ENCODE data around the gene ZBTB7C. TPM values are rescaled to one million over a fixed set of nuclear protein-coding genes. Genes with fewer than 3 reads are reported as not detected.

Gene ZBTB7C
- total and polyA plus RNA-seq, 2 of the 8 experiments (the other 6 are each of a cell fraction or from before 2014, with no cell fraction given) = 0.15 to 0.45 TPM

DNA sequence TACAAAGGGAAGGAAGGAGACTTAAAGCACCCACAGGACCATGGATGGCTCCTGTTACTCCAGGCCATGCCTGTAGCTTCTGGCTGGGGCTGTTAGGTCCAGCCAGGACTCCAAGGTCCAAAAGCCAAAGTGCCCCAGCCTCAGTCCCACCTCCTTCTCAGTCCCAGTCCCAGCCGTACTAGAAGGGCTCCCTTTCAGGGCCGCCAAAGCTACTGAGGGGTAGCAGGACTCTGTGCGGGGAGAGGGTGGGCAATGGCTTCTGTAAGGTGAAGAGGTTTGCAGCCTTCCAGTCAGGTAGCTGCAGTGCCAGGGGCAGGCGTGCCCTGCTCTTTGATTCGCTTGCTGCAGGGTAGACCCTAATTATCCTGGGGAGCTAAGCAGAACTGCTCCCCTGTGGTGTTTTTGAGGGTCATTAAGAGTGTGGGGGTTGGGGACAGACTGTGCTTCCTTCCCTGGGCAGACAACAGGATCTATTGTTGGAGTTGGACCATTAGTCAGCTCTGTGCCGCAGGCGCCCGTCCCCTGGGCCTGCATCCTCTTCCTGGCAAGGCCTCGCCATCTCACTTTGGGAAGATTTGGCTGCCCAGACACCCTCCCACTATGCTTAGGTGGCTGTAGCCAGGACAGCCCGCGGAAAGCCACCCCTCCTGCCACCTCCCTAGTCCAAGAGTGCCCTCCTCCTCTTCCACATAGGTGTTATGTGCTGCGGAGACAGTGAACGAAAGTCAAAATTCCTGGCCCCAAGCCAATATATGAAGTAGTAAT, 118.8 kb downstream of the ZBTB7C start:
- ChIA-PET POLR2A (ENCODE audit: partially characterized antibody) (no interaction called here), CTCF (ENCODE audit: partially characterized antibody) (interaction anchor here (0.6 to 1.5 kb wide), 5 partner anchors 27 to 291 kb away, joined by 3 to 5 read pairs (median 3); no protein-coding TSS in a partner anchor)
- no peaks in the 10 kb centered on the region for H3K79me2 ChIP-seq (ENCODE audit: control insufficient read depth in 1 of 2, insufficient read depth in 2 of 2, low read length in 2 of 2)
- no peaks in the 10 kb centered on the region for H3K27me3 ChIP-seq (replicated peaks in 1 of 4; ENCODE audit: control insufficient read depth in 3 of 4, extremely low read depth in 1 of 4, insufficient read depth in 3 of 4, low read length in 3 of 4)
- no peaks in the 10 kb centered on the region for H3K36me3 ChIP-seq (ENCODE audit: control insufficient read depth in 2 of 4, insufficient read depth in 4 of 4, low read length in 3 of 4)
- H4K5ac ChIP-seq (ENCODE audit: insufficient read length, low read depth, low read length) = no peak overlapping the region
- no peak for FAIRE-seq
- no peak overlapping the region for H3K4ac ChIP-seq (replicated peaks; ENCODE audit: insufficient read length, low read depth, low read length)
- H3K56ac ChIP-seq (replicated peaks; ENCODE audit: insufficient read length, low read depth, low read length) = no peak overlapping the region
- H3K79me1 ChIP-seq (ENCODE audit: low read depth, low read length) = no peaks in the 10 kb centered on the region
- H3K9me3 ChIP-seq (ENCODE audit: insufficient read depth in 2 of 2, low read depth in 1 of 2, low read length in 1 of 2) = no peaks in the 10 kb centered on the region
- H3K18ac ChIP-seq (ENCODE audit: extremely low read depth, low read length) = no peak overlapping the region
- H3K23ac ChIP-seq (ENCODE audit: insufficient read length) = no peak overlapping the region
- peaks cover 0 to 13% (median 4%) of the 10 kb centered on the region in 4 experiments; a peak in 5 of 7 replicates for H3K4me1 ChIP-seq (replicated peaks in 1 of 4; ENCODE audit: control insufficient read depth in 3 of 4, insufficient read depth in 4 of 4, low read length in 3 of 4)
- no peak overlapping the region for H3K14ac ChIP-seq (ENCODE audit: insufficient read length)
- no peaks in the 10 kb centered on the region for H3K23me2 ChIP-seq (ENCODE audit: low read depth, low read length)
- H3K4me3 ChIP-seq (ENCODE audit: extremely low read depth in 1 of 4, insufficient read depth in 2 of 4, low read depth in 3 of 4, low read length in 4 of 4) = no peak overlapping the region
- H2BK20ac ChIP-seq (ENCODE audit: low read length) = no peak overlapping the region; the same call in 1 of the 2 replicates
- H2AFZ ChIP-seq (ENCODE audit: low read length) = peak overlapping the region; percentile 78; the same call in 1 of the 2 replicates
- no peak overlapping the region; the same call in 1 of the 2 replicates for H2AK5ac ChIP-seq (ENCODE audit: low read depth, low read length)
- peak overlapping the region; percentile 50; the same call in 1 of the 2 replicates for H2BK15ac ChIP-seq (ENCODE audit: low read length)
- H3K27ac ChIP-seq (ENCODE audit: low read depth, low read length) = no peak overlapping the region
- H4K20me1 ChIP-seq (replicated peaks in 1 of 2; ENCODE audit: control insufficient read depth in 1 of 2, insufficient read depth in 2 of 2, low read length in 2 of 2) = no peaks in the 10 kb centered on the region
- no peak overlapping the region for H3K4me2 ChIP-seq (ENCODE audit: insufficient read depth in 1 of 2, low read depth in 2 of 2, low read length in 2 of 2)
- TF ChIP-seq RFX5 (IDR thresholded peaks at IDR 0.05; ENCODE audit: borderline replicate concordance, low read depth, low read length) (no peak), CEBPB (IDR thresholded peaks at IDR 0.05; ENCODE audit: low read depth, low read length) (no peak)
- H2BK12ac ChIP-seq (ENCODE audit: low read depth, low read length) = no peak overlapping the region
- no peak overlapping the region for H4K91ac ChIP-seq (replicated peaks; ENCODE audit: insufficient read length, low read length)
- H3K9ac ChIP-seq (replicated peaks in 1 of 4; ENCODE audit: extremely low read depth in 1 of 4, low read depth in 3 of 4, low read length in 3 of 4) = no peak overlapping the region
- no peak overlapping the region for H2BK5ac ChIP-seq (ENCODE audit: low read depth, low read length)
- H4K8ac ChIP-seq (ENCODE audit: extremely low read depth, insufficient read depth, low read length) = no peak overlapping the region; the same call in 1 of the 2 replicates
- H2BK120ac ChIP-seq (replicated peaks; ENCODE audit: low read depth, low read length) = no peak overlapping the region
- peak in 1 of 2 experiments; percentile 45 for DNase-seq (ENCODE audit: low read depth in 1 of 2, low spot score in 2 of 2)
- 89% methylated on average over 13 of the region's 13 CpGs; no CpG with 5 or more reads in 1 of the 2 experiments for WGBS, 2 experiments (ENCODE audit: extremely low coverage in 1 of 2, insufficient coverage in 1 of 2, insufficient read length in 1 of 2, insufficient replicate concordance in 2 of 2, low coverage in 1 of 2, low lambda C conversion rate in 2 of 2, missing lambda C conversion rate in 1 of 2)
